Measurements from ENCODE around the gene SAMD11.

DNA sequence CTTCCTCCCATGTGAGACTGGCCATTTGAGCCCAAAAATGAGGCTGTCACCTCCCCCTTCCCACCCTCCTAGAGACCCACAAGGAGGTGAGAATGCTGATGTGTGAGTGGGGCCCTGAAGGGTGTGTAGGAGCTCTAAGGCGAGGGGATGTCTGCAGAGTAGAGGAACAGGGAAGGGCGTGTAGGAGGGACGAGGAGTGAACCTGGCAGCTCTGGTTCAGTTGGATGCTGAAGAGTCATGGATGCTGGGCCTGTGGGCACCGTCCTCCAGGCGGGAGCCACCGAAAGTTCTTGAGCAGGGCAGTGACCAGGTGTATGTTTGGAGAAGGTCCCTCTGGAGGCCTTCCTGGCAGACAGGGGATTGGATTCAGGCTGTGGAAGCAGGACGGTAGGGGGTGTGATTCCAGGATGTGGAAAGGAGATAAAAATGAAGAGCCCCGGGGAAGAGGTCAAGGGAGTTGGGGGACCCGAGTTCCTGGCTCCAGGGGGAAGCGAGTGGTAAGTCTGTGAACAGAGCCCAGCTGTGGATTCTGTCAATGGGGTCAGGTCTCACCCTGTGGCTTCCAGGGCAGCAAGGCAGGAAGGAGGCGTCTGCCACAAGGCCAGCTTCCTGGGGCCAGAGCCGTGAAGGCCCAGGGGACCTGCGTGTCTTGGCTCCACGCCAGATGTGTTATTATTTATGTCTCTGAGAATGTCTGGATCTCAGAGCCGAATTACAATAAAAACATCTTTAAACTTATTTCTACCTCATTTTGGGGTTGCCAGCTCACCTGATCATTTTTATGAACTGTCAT is 7.9 kb downstream of the SAMD11 start:
- TF ChIP-seq EZH2 (IDR thresholded peaks at IDR 0.05; ENCODE audit: borderline replicate concordance, control insufficient read depth, low read depth, low read length) (no peak), SIX5 (IDR thresholded peaks at IDR 0.05; ENCODE audit: low read depth, low read length, severe bottlenecking) (no peak), TAF1 (IDR thresholded peaks at IDR 0.05; ENCODE audit: borderline replicate concordance, low read depth, low read length) (no peak), JUNB (IDR thresholded peaks at IDR 0.05) (no peak), IKZF2 (IDR thresholded peaks at IDR 0.05) (no peak), ZBTB33 (IDR thresholded peaks at IDR 0.05) (no peak), CEBPB (IDR thresholded peaks at IDR 0.05; ENCODE audit: borderline replicate concordance in 1 of 2, low read depth in 2 of 2, low read length in 2 of 2) (no peak)
- TF ChIP-seq, protein P1, sequence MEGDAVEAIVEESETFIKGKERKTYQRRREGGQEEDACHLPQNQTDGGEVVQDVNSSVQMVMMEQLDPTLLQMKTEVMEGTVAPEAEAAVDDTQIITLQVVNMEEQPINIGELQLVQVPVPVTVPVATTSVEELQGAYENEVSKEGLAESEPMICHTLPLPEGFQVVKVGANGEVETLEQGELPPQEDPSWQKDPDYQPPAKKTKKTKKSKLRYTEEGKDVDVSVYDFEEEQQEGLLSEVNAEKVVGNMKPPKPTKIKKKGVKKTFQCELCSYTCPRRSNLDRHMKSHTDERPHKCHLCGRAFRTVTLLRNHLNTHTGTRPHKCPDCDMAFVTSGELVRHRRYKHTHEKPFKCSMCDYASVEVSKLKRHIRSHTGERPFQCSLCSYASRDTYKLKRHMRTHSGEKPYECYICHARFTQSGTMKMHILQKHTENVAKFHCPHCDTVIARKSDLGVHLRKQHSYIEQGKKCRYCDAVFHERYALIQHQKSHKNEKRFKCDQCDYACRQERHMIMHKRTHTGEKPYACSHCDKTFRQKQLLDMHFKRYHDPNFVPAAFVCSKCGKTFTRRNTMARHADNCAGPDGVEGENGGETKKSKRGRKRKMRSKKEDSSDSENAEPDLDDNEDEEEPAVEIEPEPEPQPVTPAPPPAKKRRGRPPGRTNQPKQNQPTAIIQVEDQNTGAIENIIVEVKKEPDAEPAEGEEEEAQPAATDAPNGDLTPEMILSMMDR (IDR thresholded peaks at IDR 0.05 in 2 of 3, conservative IDR thresholded peaks at IDR 0.05 in 1 of 3; ENCODE audit: control insufficient read depth in 2 of 3, extremely low read depth in 1 of 3, insufficient read depth in 1 of 3, low read depth in 3 of 3, low read length in 3 of 3): no peak
